ENCODE data around the gene KCNA3.

The KCNA3 gene

GRCh38 chr1:110638058-110638457 lies 36.7 kb downstream of the KCNA3 start:
- DNase-seq (ENCODE audit: low spot score), result no peak

- no peak for DNase-seq (ENCODE audit: low spot score)
Observed at GRCh38 chr1:110637475-110637874, 37.3 kb downstream of the KCNA3 start.

GRCh38 chr1:110636149-110636935 lies 38.4 kb downstream of the KCNA3 start:
- DNase-seq (ENCODE audit: low spot score), result no peak

GRCh38 chr1:110635434-110635833 lies 39.3 kb downstream of the KCNA3 start:
- no peak for DNase-seq (ENCODE audit: low spot score)

- DNase-seq (ENCODE audit: low spot score), result no peak
Observed at GRCh38 chr1:110634455-110635311, 40.1 kb downstream of the KCNA3 start.

GRCh38 chr1:110634086-110634454 lies 40.7 kb downstream of the KCNA3 start:
- DNase-seq (ENCODE audit: low spot score), result no peak

- DNase-seq (ENCODE audit: low spot score), result no peak
Observed at GRCh38 chr1:110633646-110634030, 41.1 kb downstream of the KCNA3 start.

GRCh38 chr1:110631836-110632620 lies 42.7 kb downstream of the KCNA3 start:
- no peak for DNase-seq (ENCODE audit: low spot score)

- DNase-seq (ENCODE audit: low spot score), result peak; percentile 59
Observed at GRCh38 chr1:110630839-110631663, 43.7 kb downstream of the KCNA3 start.

- no peak for DNase-seq (ENCODE audit: low spot score)
Observed at GRCh38 chr1:110628323-110629105, 46.2 kb downstream of the KCNA3 start.

GRCh38 chr1:110627764-110628163 lies 47.0 kb downstream of the KCNA3 start:
- no peak for DNase-seq (ENCODE audit: low spot score)

- DNase-seq (ENCODE audit: low spot score), result no peak
Observed at GRCh38 chr1:110626889-110627288, 47.9 kb downstream of the KCNA3 start.

All from RKO (cell line).